ENCODE measurements around the gene ANKRD39.

Gene ANKRD39

GRCh38 chr2:96824079-96824870 lies 33.5 kb downstream of the ANKRD39 start:
- no peak for DNase-seq

GRCh38 chr2:96823198-96823597 lies 34.6 kb downstream of the ANKRD39 start:
- DNase-seq = no peak

GRCh38 chr2:96822786-96823185 lies 35.0 kb downstream of the ANKRD39 start:
- DNase-seq = no peak

- no peak for DNase-seq
Measured at GRCh38 chr2:96821113-96821675, 36.6 kb downstream of the ANKRD39 start.

- DNase-seq = no peak
Measured at GRCh38 chr2:96819876-96820511, 37.8 kb downstream of the ANKRD39 start.

- DNase-seq = peak; percentile 90
Measured at GRCh38 chr2:96819128-96819875, 38.5 kb downstream of the ANKRD39 start.

GRCh38 chr2:96817882-96818281 lies 39.9 kb downstream of the ANKRD39 start:
- DNase-seq = peak; percentile 30

GRCh38 chr2:96816836-96817702 lies 40.7 kb downstream of the ANKRD39 start:
- no peak for DNase-seq

GRCh38 chr2:96816127-96816835 lies 41.5 kb downstream of the ANKRD39 start, which contains the start of gene CNNM3:
CNNM3 (plus strand) TSS chr2:96816268; CDS start chr2:96816278, 10 bp downstream.
- peak; percentile 90 for DNase-seq

GRCh38 chr2:96815326-96816126 lies 42.3 kb downstream of the ANKRD39 start:
- peak; percentile 18 for DNase-seq

- no peak for DNase-seq
Measured at GRCh38 chr2:96813656-96814055, 44.2 kb downstream of the ANKRD39 start.

GRCh38 chr2:96811917-96812316 lies 45.9 kb downstream of the ANKRD39 start:
- no peak for DNase-seq

- no peak for DNase-seq
Measured at GRCh38 chr2:96810783-96811192, 47.0 kb downstream of the ANKRD39 start.

- DNase-seq = peak; percentile 59
Measured at GRCh38 chr2:96809951-96810782, 47.6 kb downstream of the ANKRD39 start.

- no peak for DNase-seq
Measured at GRCh38 chr2:96809216-96809882, 48.5 kb downstream of the ANKRD39 start.

GRCh38 chr2:96808176-96808837 lies 49.5 kb downstream of the ANKRD39 start:
- no peak for DNase-seq

- DNase-seq = no peak
Measured at GRCh38 chr2:96807127-96807471, 50.7 kb downstream of the ANKRD39 start.

- DNase-seq = no peak
Measured at GRCh38 chr2:96806468-96807126, 51.2 kb downstream of the ANKRD39 start.

Data from hematopoietic multipotent progenitor cell treated with erythropoietin and hydrocortisone succinate and interleukin-3 and kit ligand, for 8 days (in vitro differentiated cells).